HG02970 (cell line): Measurements from ENCODE around the gene ZNF775.

Experiments used
- ATAC-seq: cut with Tn5 transposase; IDR thresholded peaks from one replicate; pipeline ENCODE4 v1.9.1; 2021; ENCODE audit warnings: mild to moderate bottlenecking, moderate library complexity, moderate number of reproducible peaks; ENCODE audit not compliant: unreplicated experiment, low FRiP score

Gene ZNF775

DNA sequence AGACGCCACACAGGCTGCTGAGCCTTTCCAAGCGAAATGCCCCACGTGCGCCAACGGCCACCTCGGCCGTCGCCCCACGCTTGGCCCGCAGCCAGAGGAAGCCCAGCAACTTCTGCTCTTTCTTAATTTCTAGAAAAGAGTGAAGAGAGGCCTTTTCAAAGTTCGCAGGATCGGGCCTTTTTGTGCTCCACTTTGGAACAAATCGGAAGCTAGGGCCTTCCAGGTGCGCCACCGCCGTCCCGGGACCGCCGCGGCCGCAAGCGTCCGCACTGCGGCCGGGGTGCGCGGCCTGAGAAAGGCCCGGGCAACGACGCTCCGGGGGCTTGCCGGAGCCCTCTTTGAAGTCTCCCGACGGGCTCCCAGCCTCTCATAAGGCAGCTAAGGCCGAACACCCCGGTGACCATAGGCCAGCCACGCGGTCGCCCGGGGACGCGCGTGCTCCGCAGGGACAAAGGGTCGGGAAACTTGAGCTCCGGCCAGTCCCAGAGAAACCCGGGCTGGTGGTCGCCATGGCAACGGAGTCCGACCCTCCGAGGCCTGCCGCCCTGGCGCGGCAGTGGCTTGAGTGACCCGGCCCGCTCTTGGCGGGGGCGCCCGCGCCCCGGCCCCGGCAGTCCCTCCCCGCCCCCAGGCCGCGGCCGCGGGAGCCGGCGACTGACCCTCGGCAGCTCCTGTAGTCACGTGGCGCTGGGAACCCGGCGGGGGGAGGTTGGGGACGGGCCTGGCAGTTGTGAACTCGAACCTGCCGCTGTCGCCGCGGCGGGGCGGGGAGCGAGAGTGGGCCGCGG lies 10.8 kb upstream of the ZNF775 start, which contains the start of gene REPIN1:
Gene REPIN1 (plus strand): TSS at position 727 of the 788 bp plus-strand sequence. CDS start 890 bp downstream, outside the sequence.
- ATAC-seq = peak; percentile 68

DNA sequence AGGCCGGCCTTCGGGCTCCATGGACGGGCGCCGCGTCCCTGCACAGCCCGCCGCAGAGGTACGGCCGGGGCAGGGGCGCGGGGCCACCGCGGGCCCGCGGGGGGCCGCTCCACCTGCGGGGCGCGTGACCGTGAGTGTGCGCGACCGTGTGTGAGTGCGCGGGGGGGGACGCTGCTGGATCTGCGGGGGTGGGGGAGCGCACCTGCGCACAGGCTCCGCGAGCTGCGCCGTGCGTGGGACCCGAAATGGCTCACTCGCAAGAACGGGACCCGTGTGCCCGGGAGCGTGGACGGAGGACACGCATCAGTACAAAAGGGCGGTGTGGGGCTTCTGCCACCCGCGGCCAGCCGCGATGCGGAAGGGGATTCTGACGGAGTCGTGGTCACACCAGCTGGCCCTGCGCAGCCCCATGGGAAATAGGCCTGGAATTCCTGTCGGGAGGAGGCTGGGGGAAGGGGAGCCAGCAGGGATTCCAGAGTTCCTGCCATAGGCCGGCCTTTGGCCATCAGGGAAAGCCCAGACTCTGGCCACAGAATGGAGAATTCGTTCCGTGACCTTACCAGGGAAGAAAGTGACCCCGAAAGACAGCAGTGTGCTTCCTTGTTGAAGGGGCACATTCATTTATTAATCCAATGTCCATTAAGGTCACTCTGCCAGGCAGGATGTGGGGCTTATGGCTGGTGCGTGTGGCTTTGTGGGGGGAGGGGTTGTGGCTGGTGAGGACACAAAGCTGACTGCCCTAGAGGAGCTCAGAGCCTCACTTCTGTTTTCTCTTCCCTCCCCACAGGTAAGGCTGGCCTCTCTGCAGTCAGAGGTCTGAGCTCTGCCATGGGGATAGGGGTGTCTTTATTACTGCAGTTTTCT lies 10.0 kb upstream of the ZNF775 start:
- ATAC-seq = peak; percentile 17

DNA sequence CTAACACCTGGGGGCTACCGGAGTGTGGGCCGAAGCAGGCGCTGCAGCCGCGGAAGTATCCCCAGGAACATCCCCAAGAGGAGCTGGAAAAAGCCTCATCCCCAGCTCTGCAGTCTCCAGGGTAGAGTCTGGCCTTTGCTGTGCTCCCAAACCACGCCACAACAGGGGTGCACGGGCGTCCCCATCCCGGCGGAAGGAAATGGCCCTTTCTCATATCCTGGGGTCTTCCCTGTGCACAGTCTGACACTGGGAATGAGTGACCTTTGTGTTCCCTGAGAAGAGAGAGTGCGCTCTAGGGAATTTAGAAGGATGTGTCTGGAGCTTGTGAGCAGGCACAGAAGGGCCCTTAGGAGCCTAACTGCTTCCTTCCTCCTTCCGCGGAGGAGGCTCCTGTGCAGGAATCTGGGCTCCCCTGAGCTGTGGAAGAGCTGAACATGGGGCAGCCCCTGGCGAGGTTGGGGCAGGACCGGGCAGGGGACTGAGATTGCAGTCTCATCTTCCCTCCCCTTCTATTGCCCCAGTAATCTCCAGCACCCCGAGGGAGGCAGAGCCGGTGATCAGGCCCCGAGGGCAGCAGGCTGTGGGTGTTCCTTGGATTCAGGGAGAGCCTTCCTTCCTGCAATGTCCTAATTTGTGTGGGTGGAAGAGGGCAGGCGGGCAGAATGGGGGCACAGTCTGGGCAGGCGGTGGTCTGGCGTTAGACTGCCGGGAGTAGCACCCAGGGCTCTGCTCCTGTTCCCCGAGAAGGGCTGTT lies 9.2 kb upstream of the ZNF775 start:
- ATAC-seq = no peak

DNA sequence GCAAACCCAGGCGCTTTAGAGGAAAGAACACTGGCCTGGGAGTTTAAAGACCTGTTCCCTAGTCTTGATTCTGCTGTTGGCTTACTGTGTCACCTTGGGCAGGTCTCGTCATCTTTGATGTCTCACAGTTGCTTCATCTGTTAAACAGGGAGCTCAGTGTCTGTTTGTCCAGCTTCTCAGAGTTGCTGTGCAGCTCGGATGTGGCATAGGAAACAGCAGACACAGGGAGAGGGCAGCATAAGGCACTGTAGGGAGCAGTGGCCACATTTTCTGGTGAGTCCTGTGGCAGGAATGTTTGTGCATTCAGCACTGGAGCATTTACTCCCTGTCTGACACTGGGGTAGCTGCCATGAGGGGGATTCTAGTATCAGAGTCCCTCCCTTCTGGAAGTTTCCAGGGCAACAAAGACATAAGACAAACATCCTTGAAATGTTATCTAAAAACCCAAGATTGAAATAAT lies 8.5 kb upstream of the ZNF775 start:
- ATAC-seq = no peak

DNA sequence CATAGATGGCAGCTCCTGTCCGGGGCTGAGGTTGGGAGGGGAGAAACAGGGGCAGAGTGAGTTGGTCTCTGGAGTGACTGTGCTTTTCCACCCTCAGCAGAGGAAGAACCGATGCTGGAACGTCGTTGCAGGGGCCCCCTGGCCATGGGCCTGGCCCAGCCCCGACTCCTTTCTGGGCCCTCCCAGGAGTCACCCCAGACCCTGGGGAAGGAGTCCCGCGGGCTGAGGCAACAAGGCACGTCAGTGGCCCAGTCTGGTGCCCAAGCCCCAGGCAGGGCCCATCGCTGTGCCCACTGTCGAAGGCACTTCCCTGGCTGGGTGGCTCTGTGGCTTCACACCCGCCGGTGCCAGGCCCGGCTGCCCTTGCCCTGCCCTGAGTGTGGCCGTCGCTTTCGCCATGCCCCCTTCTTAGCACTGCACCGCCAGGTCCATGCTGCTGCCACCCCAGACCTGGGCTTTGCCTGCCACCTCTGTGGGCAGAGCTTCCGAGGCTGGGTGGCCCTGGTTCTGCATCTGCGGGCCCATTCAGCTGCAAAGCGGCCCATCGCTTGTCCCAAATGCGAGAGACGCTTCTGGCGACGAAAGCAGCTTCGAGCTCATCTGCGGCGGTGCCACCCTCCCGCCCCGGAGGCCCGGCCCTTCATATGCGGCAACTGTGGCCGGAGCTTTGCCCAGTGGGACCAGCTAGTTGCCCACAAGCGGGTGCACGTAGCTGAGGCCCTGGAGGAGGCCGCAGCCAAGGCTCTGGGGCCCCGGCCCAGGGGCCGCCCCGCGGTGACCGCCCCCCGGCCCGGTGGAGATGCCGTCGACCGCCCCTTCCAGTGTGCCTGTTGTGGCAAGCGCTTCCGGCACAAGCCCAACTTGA lies 7.8 kb upstream of the ZNF775 start:
- ATAC-seq = no peak

DNA sequence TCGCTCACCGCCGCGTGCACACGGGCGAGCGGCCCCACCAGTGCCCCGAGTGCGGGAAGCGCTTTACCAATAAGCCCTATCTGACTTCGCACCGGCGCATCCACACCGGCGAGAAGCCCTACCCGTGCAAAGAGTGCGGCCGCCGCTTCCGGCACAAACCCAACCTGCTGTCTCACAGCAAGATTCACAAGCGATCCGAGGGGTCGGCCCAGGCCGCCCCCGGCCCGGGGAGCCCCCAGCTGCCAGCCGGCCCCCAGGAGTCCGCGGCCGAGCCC lies 7.2 kb upstream of the ZNF775 start:
- no peak for ATAC-seq

DNA sequence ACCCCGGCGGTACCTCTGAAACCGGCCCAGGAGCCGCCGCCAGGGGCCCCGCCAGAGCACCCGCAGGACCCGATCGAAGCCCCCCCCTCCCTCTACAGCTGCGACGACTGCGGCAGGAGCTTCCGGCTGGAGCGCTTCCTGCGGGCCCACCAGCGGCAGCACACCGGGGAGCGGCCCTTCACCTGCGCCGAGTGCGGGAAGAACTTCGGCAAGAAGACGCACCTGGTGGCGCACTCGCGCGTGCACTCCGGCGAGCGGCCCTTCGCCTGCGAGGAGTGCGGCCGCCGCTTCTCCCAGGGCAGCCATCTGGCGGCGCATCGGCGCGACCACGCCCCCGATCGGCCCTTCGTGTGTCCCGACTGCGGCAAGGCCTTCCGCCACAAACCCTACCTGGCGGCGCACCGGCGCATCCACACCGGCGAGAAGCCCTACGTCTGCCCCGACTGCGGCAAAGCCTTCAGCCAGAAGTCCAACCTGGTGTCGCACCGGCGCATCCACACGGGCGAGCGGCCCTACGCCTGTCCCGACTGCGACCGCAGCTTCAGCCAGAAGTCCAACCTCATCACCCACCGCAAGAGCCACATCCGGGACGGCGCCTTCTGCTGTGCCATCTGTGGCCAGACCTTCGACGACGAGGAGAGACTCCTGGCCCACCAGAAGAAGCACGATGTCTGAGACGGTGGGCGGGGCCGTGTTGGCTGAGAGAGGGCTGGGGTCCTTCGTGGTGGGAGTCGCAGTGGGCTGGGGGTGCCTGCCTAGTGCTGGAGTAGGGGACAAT lies 6.7 kb upstream of the ZNF775 start:
- no peak for ATAC-seq

DNA sequence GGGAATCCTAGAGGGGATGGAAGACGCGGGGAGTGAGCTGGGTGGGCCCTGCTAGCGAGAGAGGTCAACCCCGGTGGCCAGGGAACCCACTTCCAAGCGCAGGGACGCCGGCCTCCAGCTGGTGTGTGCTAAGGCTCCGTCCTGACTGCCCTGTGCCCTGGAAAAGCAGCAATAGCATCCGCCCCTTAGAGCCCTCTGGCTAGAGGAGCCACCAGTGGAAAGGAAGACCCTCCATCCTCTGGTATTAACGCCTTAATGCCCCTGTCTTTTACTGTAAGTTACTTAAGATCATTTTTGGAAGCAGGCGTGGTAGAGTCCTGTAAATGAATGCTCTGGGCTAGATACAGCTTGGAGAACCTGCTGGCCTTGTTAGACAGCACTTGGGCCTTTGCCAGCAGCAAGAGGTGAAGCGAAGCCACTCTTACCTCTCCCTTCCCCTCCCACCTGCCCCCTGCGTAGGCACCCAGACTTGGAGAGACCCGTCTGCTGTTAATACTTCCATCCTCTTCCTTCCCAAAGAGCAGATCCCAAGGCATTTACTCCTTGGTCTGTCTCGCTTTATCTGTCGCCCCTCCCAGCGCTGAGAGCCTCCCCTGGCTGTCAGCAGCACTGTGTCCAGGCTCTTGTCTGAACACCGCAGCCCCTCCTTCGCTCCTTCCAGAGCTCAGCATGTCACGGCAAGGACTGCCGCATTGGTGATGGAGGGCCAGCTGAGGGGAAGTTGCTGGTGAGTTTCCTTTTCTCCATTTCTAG lies 5.9 kb upstream of the ZNF775 start:
- ATAC-seq = no peak

DNA sequence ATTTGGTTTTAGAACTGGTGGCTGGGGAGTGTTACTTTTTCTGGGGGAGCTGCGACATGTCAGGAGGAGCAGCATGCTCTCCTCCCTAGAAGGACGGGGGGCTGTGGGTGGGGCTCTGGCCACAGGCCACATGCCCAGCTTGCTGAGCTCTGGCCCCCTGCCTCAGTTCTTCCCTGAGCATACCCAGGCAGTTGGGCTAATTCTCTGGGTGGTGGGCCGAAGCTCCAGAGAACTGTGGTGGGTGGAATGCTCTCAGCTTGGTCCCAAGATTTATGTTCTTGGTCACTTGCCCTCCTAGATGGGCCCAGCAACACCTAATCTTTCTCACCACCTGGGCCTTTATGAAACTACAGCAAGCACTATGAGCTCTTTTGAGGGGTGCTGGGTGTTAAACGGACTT lies 5.1 kb upstream of the ZNF775 start:
- no peak for ATAC-seq

DNA sequence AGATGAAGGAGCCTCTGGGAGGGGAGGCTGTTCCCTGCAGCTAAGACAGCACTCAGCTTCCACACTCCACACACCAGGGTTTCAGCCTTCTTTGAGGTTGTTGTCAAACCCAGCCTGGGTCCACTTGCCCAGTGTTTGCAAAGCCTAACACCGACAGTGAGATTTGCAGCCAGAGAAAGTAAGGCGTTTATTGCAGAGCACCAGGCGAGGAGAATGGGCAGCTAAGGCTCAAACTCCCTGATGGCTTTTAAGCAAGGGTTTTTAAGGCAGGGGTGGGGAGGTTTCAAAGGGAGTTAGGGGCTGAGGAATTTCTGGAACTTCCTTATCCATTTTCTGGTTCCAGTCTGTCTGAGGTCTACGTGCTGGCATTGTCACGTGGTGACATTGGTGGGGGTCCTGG lies 4.7 kb upstream of the ZNF775 start:
- no peak for ATAC-seq

DNA sequence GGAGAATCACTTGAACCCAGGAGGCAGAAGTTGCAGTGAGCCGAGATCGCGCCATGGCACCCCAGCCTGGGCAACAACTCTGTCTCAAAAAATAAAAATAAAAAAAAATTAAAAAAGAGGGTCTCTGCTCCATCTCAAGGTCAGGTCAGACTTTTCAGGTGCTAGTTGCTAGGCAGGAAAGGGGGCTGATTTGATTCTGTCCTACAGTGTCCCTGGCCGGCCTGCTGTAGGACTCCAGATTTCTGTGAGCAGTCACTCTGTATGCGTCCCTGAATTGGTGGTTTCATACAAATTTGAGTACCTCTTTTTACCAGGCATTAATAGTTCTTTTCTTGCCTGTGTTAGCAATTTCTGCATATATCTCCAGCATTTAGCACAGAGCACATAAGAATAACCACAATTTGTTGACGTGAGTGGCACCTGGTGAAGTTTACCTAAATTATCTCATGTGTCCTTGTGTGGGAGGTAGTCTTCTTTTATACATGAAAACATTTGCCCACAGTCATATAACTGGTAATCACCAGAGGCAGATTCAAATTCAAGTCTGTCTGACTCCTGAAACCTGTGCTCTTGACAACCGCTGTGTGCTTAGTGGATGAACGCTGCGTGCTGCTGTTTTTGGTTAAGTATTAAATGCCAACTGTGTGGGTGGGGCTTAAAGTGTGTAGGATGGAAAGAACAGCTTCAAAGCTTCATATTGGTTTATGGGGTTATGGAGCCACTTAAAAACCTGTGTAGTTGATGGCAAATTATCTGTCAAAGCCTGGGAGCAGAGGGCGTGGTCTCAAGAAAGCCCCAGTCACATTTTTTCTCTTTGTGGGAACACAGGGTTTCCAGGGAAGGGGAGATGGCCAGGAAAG lies 3.2 kb upstream of the ZNF775 start:
- ATAC-seq = no peak

DNA sequence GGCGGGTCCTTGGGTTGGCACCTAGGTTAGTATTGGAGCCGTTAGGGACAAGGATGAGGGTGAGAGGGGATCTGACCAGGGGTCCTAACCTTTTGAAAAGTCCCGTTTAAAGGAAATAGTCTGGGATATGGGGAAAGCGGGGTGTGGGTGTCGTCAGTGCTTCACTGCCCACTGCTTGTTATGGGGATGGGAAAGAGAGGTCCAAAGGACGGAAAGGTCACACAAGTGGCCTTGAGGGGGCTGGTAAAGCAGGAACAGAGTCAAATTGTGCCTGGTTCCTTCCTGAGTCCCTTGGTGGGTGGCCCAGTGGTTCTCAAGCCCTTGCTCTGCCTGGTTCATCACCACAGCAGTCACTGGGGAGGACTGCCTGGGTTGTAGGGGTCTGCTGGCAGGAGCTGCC lies 2.6 kb upstream of the ZNF775 start:
- ATAC-seq = no peak

DNA sequence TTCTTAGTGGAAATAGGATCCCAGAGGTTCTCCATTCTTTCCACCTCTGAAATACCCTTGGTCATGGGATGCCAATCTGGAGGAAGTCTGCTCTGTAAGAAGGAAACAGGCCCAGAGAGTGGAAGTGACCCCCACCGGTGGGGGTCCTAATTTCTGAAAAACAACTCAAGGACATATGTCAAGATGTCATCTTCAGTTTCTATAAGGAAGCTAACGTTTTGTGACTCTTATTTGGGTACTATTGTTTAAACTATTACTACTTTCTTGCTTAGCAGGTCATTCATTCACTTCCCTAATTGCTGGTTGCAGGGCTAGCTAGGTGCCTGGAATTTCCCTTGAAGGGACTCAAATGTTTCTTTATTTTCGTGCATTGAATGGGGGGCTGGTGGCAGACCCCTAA lies 1.9 kb upstream of the ZNF775 start:
- ATAC-seq = no peak

DNA sequence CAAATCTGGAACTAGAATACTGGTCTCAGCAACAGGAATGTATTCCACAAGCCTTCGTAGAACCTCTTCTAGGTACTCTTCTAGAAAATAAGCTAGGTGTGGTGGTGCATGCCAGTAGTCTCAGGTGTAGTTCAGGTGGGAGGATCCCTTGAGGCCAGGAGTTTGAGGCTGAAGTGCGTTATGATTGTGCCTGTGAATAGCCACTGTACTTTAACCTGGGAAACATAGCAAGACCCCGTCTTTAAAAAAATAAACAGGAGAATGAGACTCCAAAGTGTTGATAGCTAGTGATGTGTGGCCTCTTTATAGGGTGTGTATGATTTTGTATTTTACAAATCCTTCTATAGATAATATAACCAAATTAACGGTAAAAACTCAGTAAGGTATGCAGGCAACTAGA lies 1.5 kb upstream of the ZNF775 start:
- ATAC-seq = no peak

DNA sequence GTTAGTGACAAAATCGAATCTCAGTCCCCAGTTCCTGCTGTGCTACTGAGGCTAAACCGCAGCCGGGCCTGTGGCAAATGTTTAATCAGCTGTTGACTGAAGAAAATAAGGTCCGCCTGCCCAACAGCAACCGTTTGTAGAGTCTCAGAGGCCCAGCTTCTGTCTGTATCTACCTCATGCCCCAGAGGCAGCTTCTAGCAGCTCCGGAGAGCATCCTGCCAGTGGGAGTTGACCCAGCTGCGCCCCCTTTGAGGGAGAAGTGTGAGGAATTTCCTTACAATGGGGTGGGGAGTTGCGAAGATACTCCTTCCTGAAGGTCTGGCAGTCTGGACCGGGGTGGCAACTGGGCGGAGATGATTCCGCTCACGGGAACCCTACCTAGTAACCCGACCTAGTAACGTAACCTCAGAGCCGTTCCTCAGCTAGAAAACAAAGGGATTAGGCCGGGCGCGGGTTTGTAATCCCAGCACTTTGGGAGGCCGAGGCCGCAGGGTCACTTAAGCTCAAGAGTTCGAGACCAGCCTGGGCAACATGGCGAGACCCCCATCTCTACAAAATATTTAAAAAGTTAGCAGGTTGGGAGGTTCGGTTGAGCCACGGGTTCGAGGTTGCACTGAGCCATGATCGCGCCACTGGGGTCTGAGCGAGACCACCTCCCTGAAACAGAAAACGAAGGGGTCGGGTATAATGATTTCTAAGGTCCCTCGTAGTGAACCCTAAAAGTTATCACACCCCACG lies 846 bp upstream of the ZNF775 start:
- no peak for ATAC-seq

DNA sequence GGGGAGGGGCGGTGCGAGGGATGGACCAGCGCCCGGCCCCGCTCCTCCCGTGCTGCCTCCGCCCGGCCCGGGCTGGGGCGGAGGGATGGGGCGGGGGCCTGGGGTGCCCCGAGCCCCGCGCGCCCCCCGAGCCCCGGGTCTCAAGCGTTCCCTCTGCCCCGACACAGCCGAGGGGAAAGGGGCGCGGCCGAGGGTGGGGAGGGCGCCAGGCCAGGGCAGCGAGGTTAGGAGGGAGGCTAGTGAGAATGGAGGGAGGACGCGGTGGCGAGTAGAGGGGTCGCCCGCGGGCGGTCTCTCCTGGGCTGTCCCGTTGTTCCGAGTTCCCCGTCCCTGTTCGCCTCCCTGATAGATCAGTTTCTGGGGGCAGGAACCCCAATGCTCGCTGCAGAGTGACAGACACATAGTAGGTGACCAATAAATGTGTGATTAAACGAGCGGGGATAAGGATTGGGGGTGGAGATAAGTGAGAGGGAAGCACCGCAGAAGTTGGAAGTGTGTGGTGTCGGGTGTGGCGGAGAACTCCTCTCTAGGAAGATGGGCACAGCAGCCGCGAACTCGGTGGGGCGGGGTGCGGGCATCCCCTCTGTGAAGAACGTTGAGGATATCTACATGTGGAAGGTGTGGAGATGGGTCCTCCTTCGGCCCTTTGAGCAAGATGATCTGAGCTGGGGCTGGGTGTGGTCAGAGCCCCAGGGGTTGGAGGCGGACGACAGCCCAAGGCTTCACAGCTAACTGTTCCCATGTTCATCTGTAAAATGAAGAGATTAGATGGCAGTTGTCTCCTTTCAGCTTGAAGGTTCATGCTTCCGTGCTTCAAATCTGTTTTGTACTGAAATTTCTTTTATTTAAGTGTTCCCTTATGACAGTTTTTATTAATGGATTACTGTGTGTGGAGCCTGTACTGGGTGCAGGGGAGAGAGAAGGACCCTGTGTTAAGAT lies 580 bp downstream of the ZNF775 start:
- peak; percentile 1 for ATAC-seq
